ENCODE measurements around the gene TMEM117. TPM values are rescaled to one million over a fixed set of nuclear protein-coding genes. Genes with fewer than 3 reads are reported as not detected.

TMEM117 gene
- total RNA-seq, 2 experiments from 2014 or later = 0.95 to 7.1 TPM

DNA sequence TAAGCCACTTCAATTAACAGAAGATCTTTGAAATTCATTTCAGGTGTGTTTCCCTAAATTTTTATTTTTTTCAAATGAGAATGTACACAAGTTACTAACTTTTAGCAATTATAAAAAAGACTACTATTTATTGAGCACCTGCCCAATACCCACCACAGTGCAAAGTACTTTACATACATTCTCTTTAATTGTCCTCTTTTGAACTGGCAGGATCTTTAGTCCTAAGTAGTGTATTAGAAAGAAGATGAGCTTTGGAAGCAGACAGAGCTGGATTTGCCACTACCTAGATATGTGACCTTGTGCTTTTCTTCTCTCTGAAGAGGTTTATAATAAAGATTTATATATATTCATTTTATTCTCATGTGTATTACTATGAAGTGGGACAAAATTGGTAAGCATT, 63.7 kb downstream of the TMEM117 start:
- Histone ChIP-seq H3K4me1 (ENCODE audit: insufficient read depth, low read length, poor library complexity, severe bottlenecking) (no peaks in the 10 kb centered on the region), H3K9me3 (ENCODE audit: low read length) (no peaks in the 10 kb centered on the region), H3K4me2 (ENCODE audit: low read length) (no peak overlapping the region), H3K79me2 (ENCODE audit: insufficient read depth, low read depth, low read length) (no peaks in the 10 kb centered on the region), H3K9me2 (ENCODE audit: insufficient read depth, low read length) (no peaks in the 10 kb centered on the region), H3K27ac (ENCODE audit: low read depth, low read length, poor library complexity, severe bottlenecking) (no peak overlapping the region), H4K20me1 (ENCODE audit: insufficient read depth, low read length) (no peaks in the 10 kb centered on the region), H3K36me3 (ENCODE audit: insufficient read depth, low read length) (no peaks in the 10 kb centered on the region), H3K4me3 (ENCODE audit: low read depth, low read length, poor library complexity, severe bottlenecking) (no peak overlapping the region), H2AFZ (ENCODE audit: low read length) (no peak overlapping the region)
- no peak for DNase-seq (ENCODE audit: low spot score)
- no peak for TF ChIP-seq EZH2phosphoT487 (IDR thresholded peaks at IDR 0.05; ENCODE audit: borderline replicate concordance, low read depth, low read length)
- TF ChIP-seq, protein P1, sequence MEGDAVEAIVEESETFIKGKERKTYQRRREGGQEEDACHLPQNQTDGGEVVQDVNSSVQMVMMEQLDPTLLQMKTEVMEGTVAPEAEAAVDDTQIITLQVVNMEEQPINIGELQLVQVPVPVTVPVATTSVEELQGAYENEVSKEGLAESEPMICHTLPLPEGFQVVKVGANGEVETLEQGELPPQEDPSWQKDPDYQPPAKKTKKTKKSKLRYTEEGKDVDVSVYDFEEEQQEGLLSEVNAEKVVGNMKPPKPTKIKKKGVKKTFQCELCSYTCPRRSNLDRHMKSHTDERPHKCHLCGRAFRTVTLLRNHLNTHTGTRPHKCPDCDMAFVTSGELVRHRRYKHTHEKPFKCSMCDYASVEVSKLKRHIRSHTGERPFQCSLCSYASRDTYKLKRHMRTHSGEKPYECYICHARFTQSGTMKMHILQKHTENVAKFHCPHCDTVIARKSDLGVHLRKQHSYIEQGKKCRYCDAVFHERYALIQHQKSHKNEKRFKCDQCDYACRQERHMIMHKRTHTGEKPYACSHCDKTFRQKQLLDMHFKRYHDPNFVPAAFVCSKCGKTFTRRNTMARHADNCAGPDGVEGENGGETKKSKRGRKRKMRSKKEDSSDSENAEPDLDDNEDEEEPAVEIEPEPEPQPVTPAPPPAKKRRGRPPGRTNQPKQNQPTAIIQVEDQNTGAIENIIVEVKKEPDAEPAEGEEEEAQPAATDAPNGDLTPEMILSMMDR (conservative IDR thresholded peaks at IDR 0.05; ENCODE audit: low read length) = no peak
- ChIA-PET POLR2A (no interaction called here), CTCF (ENCODE audit: unreplicated experiment) (no interaction called here)
- intact Hi-C loops (cut with micrococcal nuclease; ENCODE audit: unreplicated experiment) = no loop called here
- BruUV-seq (replicated peaks) = no TSS peak

DNA sequence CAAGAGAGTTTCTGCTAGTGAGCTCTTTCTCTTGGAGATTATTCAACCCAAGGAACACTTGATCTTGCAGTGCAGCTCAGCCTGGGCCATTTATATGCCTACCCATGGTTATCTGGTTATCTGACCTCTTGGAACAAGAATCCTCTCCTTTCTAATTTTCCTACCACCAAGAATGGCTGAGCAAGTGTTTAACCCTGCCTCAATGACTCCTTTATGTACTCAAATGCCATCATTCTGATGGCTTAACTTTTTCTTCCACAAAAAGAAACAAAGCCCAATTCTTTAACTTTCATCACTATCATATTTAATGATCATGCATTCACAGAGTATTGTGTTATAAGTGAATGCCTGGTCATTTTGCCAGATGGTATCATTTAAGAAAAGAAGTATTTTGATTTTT, 67.8 kb downstream of the TMEM117 start:
- POLR2A ChIA-PET = interaction anchor here (0.6 kb wide), 1 partner anchor 540 kb away, joined by 3 read pairs; no protein-coding TSS in a partner anchor
- TF ChIP-seq, protein P1 (conservative IDR thresholded peaks at IDR 0.05; ENCODE audit: low read length) = no peak
- no peak for TF ChIP-seq EZH2phosphoT487 (IDR thresholded peaks at IDR 0.05; ENCODE audit: borderline replicate concordance, low read depth, low read length)
- no peak for DNase-seq (ENCODE audit: low spot score)
- Histone ChIP-seq H3K36me3 (ENCODE audit: insufficient read depth, low read length) (no peaks in the 10 kb centered on the region), H3K4me1 (ENCODE audit: insufficient read depth, low read length, poor library complexity, severe bottlenecking) (no peaks in the 10 kb centered on the region), H3K9me3 (ENCODE audit: low read length) (no peaks in the 10 kb centered on the region), H3K9me2 (ENCODE audit: insufficient read depth, low read length) (no peaks in the 10 kb centered on the region), H3K27ac (ENCODE audit: low read depth, low read length, poor library complexity, severe bottlenecking) (no peak overlapping the region), H3K79me2 (ENCODE audit: insufficient read depth, low read depth, low read length) (no peaks in the 10 kb centered on the region), H3K4me3 (ENCODE audit: low read depth, low read length, poor library complexity, severe bottlenecking) (no peak overlapping the region), H4K20me1 (ENCODE audit: insufficient read depth, low read length) (no peaks in the 10 kb centered on the region), H3K4me2 (ENCODE audit: low read length) (no peak overlapping the region), H2AFZ (ENCODE audit: low read length) (no peak overlapping the region)
- CTCF ChIA-PET (ENCODE audit: unreplicated experiment) = no interaction called here
- BruUV-seq (replicated peaks) = no TSS peak
- intact Hi-C loops (cut with micrococcal nuclease; ENCODE audit: unreplicated experiment) = no loop called here

- no peak for TF ChIP-seq EZH2phosphoT487 (IDR thresholded peaks at IDR 0.05; ENCODE audit: borderline replicate concordance, low read depth, low read length)
- TF ChIP-seq, protein P1 (conservative IDR thresholded peaks at IDR 0.05; ENCODE audit: low read length) = no peak
- no peaks in the 10 kb centered on the region for H4K20me1 ChIP-seq (ENCODE audit: insufficient read depth, low read length)
- no peaks in the 10 kb centered on the region for H3K9me2 ChIP-seq (ENCODE audit: insufficient read depth, low read length)
- no peaks in the 10 kb centered on the region for H3K79me2 ChIP-seq (ENCODE audit: insufficient read depth, low read depth, low read length)
- DNase-seq (ENCODE audit: low spot score) = no peak
- H2AFZ ChIP-seq (ENCODE audit: low read length) = no peak overlapping the region
- H3K4me3 ChIP-seq (ENCODE audit: low read depth, low read length, poor library complexity, severe bottlenecking) = no peak overlapping the region
- no peak overlapping the region for H3K4me2 ChIP-seq (ENCODE audit: low read length)
- ChIA-PET CTCF (ENCODE audit: unreplicated experiment) (no interaction called here), POLR2A (no interaction called here)
- intact Hi-C loops (cut with micrococcal nuclease; ENCODE audit: unreplicated experiment) = no loop called here
- no TSS peak for BruUV-seq (replicated peaks)
- no peaks in the 10 kb centered on the region for H3K36me3 ChIP-seq (ENCODE audit: insufficient read depth, low read length)
- H3K9me3 ChIP-seq (ENCODE audit: low read length) = no peaks in the 10 kb centered on the region
- no peaks in the 10 kb centered on the region for H3K4me1 ChIP-seq (ENCODE audit: insufficient read depth, low read length, poor library complexity, severe bottlenecking)
- no peak overlapping the region for H3K27ac ChIP-seq (ENCODE audit: low read depth, low read length, poor library complexity, severe bottlenecking)
Measured at GRCh38 chr12:43912859-43913258, 77.0 kb downstream of the TMEM117 start.

Data from OCI-LY7 (cell line).